ENCODE data around the gene EVL. TPM values are rescaled to one million over a fixed set of nuclear protein-coding genes. Genes with fewer than 3 reads are reported as not detected.

EVL gene
- total RNA-seq, 1 donor from 2014 or later: 157 TPM

- no peak for TF ChIP-seq CTCF (IDR thresholded peaks at IDR 0.05)
- Mint-ChIP-seq H3K36me3 (ENCODE audit: unreplicated experiment) (peaks cover 5% of the 10 kb centered on the region), H3K9me3 (ENCODE audit: unreplicated experiment) (no peaks in the 10 kb centered on the region), H3K27me3 (ENCODE audit: unreplicated experiment) (no peaks in the 10 kb centered on the region), H3K4me3 (ENCODE audit: unreplicated experiment) (no peak overlapping the region), H3K27ac (ENCODE audit: unreplicated experiment) (no peak overlapping the region), H3K4me1 (ENCODE audit: unreplicated experiment) (no peaks in the 10 kb centered on the region)
- DNase-seq (ENCODE audit: extremely low spot score, unreplicated experiment): no peak
Observed at GRCh38 chr14:100143934-100144333, 78.7 kb downstream of the EVL start.

GRCh38 chr14:100144645-100144995, 79.4 kb downstream of the EVL start:
- TF ChIP-seq CTCF (IDR thresholded peaks at IDR 0.05): no peak
- no peak for DNase-seq (ENCODE audit: extremely low spot score, unreplicated experiment)
- no peak overlapping the region for H3K4me3 Mint-ChIP-seq (ENCODE audit: unreplicated experiment)
- no peaks in the 10 kb centered on the region for H3K9me3 Mint-ChIP-seq (ENCODE audit: unreplicated experiment)
- no peak overlapping the region for H3K27ac Mint-ChIP-seq (ENCODE audit: unreplicated experiment)
- H3K36me3 Mint-ChIP-seq (ENCODE audit: unreplicated experiment): peaks cover 5% of the 10 kb centered on the region
- no peaks in the 10 kb centered on the region for H3K4me1 Mint-ChIP-seq (ENCODE audit: unreplicated experiment)
- H3K27me3 Mint-ChIP-seq (ENCODE audit: unreplicated experiment): no peaks in the 10 kb centered on the region

GRCh38 chr14:100144996-100145646, 79.9 kb downstream of the EVL start:
- H3K4me3 Mint-ChIP-seq (ENCODE audit: unreplicated experiment): no peak overlapping the region
- no peak for TF ChIP-seq CTCF (IDR thresholded peaks at IDR 0.05)
- no peaks in the 10 kb centered on the region for H3K27me3 Mint-ChIP-seq (ENCODE audit: unreplicated experiment)
- peaks cover 5% of the 10 kb centered on the region for H3K36me3 Mint-ChIP-seq (ENCODE audit: unreplicated experiment)
- H3K4me1 Mint-ChIP-seq (ENCODE audit: unreplicated experiment): no peaks in the 10 kb centered on the region
- no peaks in the 10 kb centered on the region for H3K9me3 Mint-ChIP-seq (ENCODE audit: unreplicated experiment)
- H3K27ac Mint-ChIP-seq (ENCODE audit: unreplicated experiment): no peak overlapping the region
- no peak for DNase-seq (ENCODE audit: extremely low spot score, unreplicated experiment)

GRCh38 chr14:100145682-100146464, 80.7 kb downstream of the EVL start:
- Mint-ChIP-seq H3K27ac (ENCODE audit: unreplicated experiment) (no peak overlapping the region), H3K9me3 (ENCODE audit: unreplicated experiment) (no peaks in the 10 kb centered on the region), H3K4me1 (ENCODE audit: unreplicated experiment) (no peaks in the 10 kb centered on the region), H3K27me3 (ENCODE audit: unreplicated experiment) (no peaks in the 10 kb centered on the region), H3K4me3 (ENCODE audit: unreplicated experiment) (no peak overlapping the region), H3K36me3 (ENCODE audit: unreplicated experiment) (peaks cover 5% of the 10 kb centered on the region)
- DNase-seq (ENCODE audit: extremely low spot score, unreplicated experiment): no peak
- TF ChIP-seq CTCF (IDR thresholded peaks at IDR 0.05): no peak

GRCh38 chr14:100146531-100147091, 81.4 kb downstream of the EVL start:
- TF ChIP-seq CTCF (IDR thresholded peaks at IDR 0.05): no peak
- Mint-ChIP-seq H3K9me3 (ENCODE audit: unreplicated experiment) (no peaks in the 10 kb centered on the region), H3K4me1 (ENCODE audit: unreplicated experiment) (no peaks in the 10 kb centered on the region), H3K27me3 (ENCODE audit: unreplicated experiment) (no peaks in the 10 kb centered on the region), H3K4me3 (ENCODE audit: unreplicated experiment) (no peak overlapping the region), H3K27ac (ENCODE audit: unreplicated experiment) (no peak overlapping the region), H3K36me3 (ENCODE audit: unreplicated experiment) (peaks cover 5% of the 10 kb centered on the region)
- DNase-seq (ENCODE audit: extremely low spot score, unreplicated experiment): no peak

Measured in osteocyte (in vitro differentiated cells).